A549 (cell line): ENCODE results near the gene OR2S2. TPM values are rescaled to one million over a fixed set of nuclear protein-coding genes. Genes with fewer than 3 reads are reported as not detected.
"Not testable (repeated sequence)": the region's sequence is repeated elsewhere in the genome, so short reads cannot be mapped to it uniquely, and the experiment has no call there.

ENCODE experiments used
- ATAC-seq, 2 experiments: fragments of 200-7000 bp in 1 of 2; fragments of >200 bp in 1 of 2; cut with Nextera tagmentation in 1 of 2; cut with Tn5 transposase in 1 of 2; 3 replicates each; pipeline versions ENCODE4 v1.8.0 to v1.9.1; 2018 to 2020; ENCODE audit warnings: mild to moderate bottlenecking in 1 of 2, moderate library complexity in 1 of 2
- CTCF ChIA-PET: fragments of 300-600 bp; sonication (Branson Sonifier 250); formaldehyde crosslinking; extraction: SDS; loops from one replicate; lab custom pipeline; 2021; ENCODE audit warnings: antibody characterized with exemption, inconsistent platforms; lab: Yijun Ruan, JAX
- POLR2A ChIA-PET: fragments of 350-600 bp; formaldehyde crosslinking; extraction: SDS; loops from one replicate; lab custom pipeline; 2021; ENCODE audit warnings: antibody characterized with exemption, inconsistent platforms; lab: Yijun Ruan, JAX
- DNase-seq, 2 experiments: peaks; one replicate each; pipeline versions ENCODE4 v3.0.0 to v3.0.0-alpha.2; 2011 to 2016; ENCODE audit warnings: low read depth in 1 of 2, low spot score in 1 of 2
- FAIRE-seq: peaks from 2 replicates; lab custom pipeline; 2011; peaks lifted over from hg19 to GRCh38; lab: Jason Lieb, UNC
- H3K27ac ChIP-seq, 2 experiments: fragments of >200 bp; sonication (Bioruptor Twin); formaldehyde crosslinking; 3 replicates each; pipeline ENCODE4 v1.5.1; 2016 to 2017
- H3K4me1 ChIP-seq: fragments of >200 bp; sonication (Bioruptor Twin); formaldehyde crosslinking; 3 replicates; pipeline ENCODE4 v1.6.1; 2016
- H3K4me2 ChIP-seq: fragments of >200 bp; sonication (Bioruptor Twin); formaldehyde crosslinking; 3 replicates; pipeline ENCODE4 v1.6.1; 2016
- H3K4me3 ChIP-seq: fragments of >200 bp; sonication (Bioruptor Twin); formaldehyde crosslinking; 3 replicates; pipeline ENCODE4 v1.5.1; 2016
- H3K9me3 ChIP-seq: fragments of >200 bp; sonication (Bioruptor Twin); formaldehyde crosslinking; 3 replicates; pipeline ENCODE4 v1.6.1; 2016
- CBX2 ChIP-seq: fragments of 200-600 bp; sonication (generic); IDR thresholded peaks from 2 replicates; pipeline ENCODE4 v1.6.1; 2016; ENCODE audit warnings: low read depth, mild to moderate bottlenecking, borderline replicate concordance
- EHF ChIP-seq: fragments of 250-450 bp; sonication (Bioruptor Pico); IDR thresholded peaks from 2 replicates; pipeline ENCODE4 v1.5.0; 2020; ENCODE audit warnings: mild to moderate bottlenecking
- HOXA7 ChIP-seq: fragments of 250-450 bp; sonication (Bioruptor Pico); IDR thresholded peaks from 2 replicates; pipeline ENCODE4 v1.5.0; 2020; ENCODE audit warnings: mild to moderate bottlenecking, moderate library complexity
- HOXB5 ChIP-seq: fragments of 250-450 bp; sonication (Bioruptor Pico); IDR thresholded peaks from 2 replicates; pipeline ENCODE4 v1.5.0; 2020; ENCODE audit warnings: mild to moderate bottlenecking, moderate library complexity
- JUN ChIP-seq, 2 experiments: fragments of >200 bp; sonication (Bioruptor Twin); formaldehyde crosslinking; IDR thresholded peaks; 2 replicates in 1 of 2; 3 replicates in 1 of 2; pipeline ENCODE4 v1.6.1; 2016 to 2017
- JUNB ChIP-seq: fragments of >200 bp; sonication (Bioruptor Twin); formaldehyde crosslinking; IDR thresholded peaks from 2 replicates; pipeline ENCODE4 v1.6.1; 2016
- MAFK ChIP-seq: fragments of 450-650 bp; IDR thresholded peaks from 2 replicates; pipeline ENCODE4 v1.6.1; 2014; ENCODE audit not compliant: partially characterized antibody
- MYC ChIP-seq: IDR thresholded peaks from 2 replicates; pipeline ENCODE4 v1.6.1; 2012; ENCODE audit warnings: mild to moderate bottlenecking, inconsistent platforms, low read length, improper control_type of control experiment, borderline replicate concordance
- NR3C1 ChIP-seq: fragments of >200 bp; sonication (Bioruptor Twin); formaldehyde crosslinking; IDR thresholded peaks from 3 replicates; pipeline ENCODE4 v1.6.1; 2017
- PHF8 ChIP-seq: fragments of 200-600 bp; sonication (generic); IDR thresholded peaks from 2 replicates; pipeline ENCODE4 v1.6.1; 2016; ENCODE audit warnings: low read depth, mild to moderate bottlenecking, antibody characterized with exemption, moderate library complexity, borderline replicate concordance
- POLR2AphosphoS2 ChIP-seq: conservative IDR thresholded peaks from 2 replicates; pipeline ENCODE4 v1.6.1; 2012; ENCODE audit warnings: low read length, improper control_type of control experiment, inconsistent platforms
- RARB ChIP-seq: fragments of 250-450 bp; sonication (Bioruptor Pico); IDR thresholded peaks from 2 replicates; pipeline ENCODE4 v1.8.0; 2021; ENCODE audit warnings: mild to moderate bottlenecking, moderate library complexity
- RNF2 ChIP-seq: fragments of 200-600 bp; sonication (generic); IDR thresholded peaks from 2 replicates; pipeline ENCODE4 v1.6.1; 2016; ENCODE audit warnings: low read depth, mild to moderate bottlenecking, antibody characterized with exemption, moderate library complexity, borderline replicate concordance
- SMC3 ChIP-seq: fragments of >200 bp; sonication (Bioruptor Twin); formaldehyde crosslinking; IDR thresholded peaks from 3 replicates; pipeline ENCODE4 v1.6.1; 2018; ENCODE audit warnings: inconsistent platforms
- SREBF2 ChIP-seq: fragments of 450-650 bp; IDR thresholded peaks from 2 replicates; pipeline ENCODE4 v1.6.1; 2014; ENCODE audit warnings: mild to moderate bottlenecking, moderate library complexity
- TP53 ChIP-seq: fragments of 250-450 bp; sonication (Bioruptor Pico); IDR thresholded peaks from 2 replicates; pipeline ENCODE4 v1.5.0; 2021; ENCODE audit warnings: mild to moderate bottlenecking, moderate library complexity
- ZNF302 ChIP-seq: fragments of 250-450 bp; sonication (Bioruptor Pico); IDR thresholded peaks from 2 replicates; pipeline ENCODE4 v1.9.0; 2021; ENCODE audit warnings: inconsistent platforms, mild to moderate bottlenecking, moderate library complexity
- ZSCAN20 ChIP-seq: fragments of 250-450 bp; sonication (Bioruptor Pico); IDR thresholded peaks from 2 replicates; pipeline ENCODE4 v1.8.0; 2022; ENCODE audit warnings: mild to moderate bottlenecking, moderate library complexity
- WGBS: methylation state at CpG from one replicate; pipeline ENCODE4 v1.1.6; 2017; ENCODE audit errors: missing lambda C conversion rate; 5-methylcytosine and 5-hydroxymethylcytosine counted together
- polyA plus RNA-seq, 4 experiments: library from polyadenylated mRNA; depleted of rRNA in 3 of 4; stranded (reverse); fragments of >200 nt; fragmentation: RNase III in 1 of 4; extraction: RNeasy Plus Mini Kit Qiagen cat#74134 plus additional on column Dnase treatment in 1 of 4; gene quantifications; 2 replicates in 3 of 4; 3 replicates in 1 of 4; pipeline ENCODE4 v1.2.3, GENCODE V29; 2011 to 2017
- TF ChIP-seq, protein P1 (sequence below): fragments of 150-350 bp; IDR thresholded peaks from 2 replicates; pipeline ENCODE4 v1.6.1; 2014; ENCODE audit warnings: low read depth, mild to moderate bottlenecking, low read length
- TF ChIP-seq, protein P2 (sequence below): fragments of >200 bp; sonication (Bioruptor Twin); formaldehyde crosslinking; IDR thresholded peaks from 3 replicates; pipeline ENCODE4 v1.6.1; 2016
- TF ChIP-seq, protein P3 (sequence below): fragments of >200 bp; sonication (Bioruptor Twin); formaldehyde crosslinking; IDR thresholded peaks from 2 replicates; pipeline ENCODE4 v1.6.1; 2016

OR2S2 gene
- polyA plus RNA-seq, 2 of the 4 experiments (the other 2 are of a cell fraction) = not detected

DNA sequence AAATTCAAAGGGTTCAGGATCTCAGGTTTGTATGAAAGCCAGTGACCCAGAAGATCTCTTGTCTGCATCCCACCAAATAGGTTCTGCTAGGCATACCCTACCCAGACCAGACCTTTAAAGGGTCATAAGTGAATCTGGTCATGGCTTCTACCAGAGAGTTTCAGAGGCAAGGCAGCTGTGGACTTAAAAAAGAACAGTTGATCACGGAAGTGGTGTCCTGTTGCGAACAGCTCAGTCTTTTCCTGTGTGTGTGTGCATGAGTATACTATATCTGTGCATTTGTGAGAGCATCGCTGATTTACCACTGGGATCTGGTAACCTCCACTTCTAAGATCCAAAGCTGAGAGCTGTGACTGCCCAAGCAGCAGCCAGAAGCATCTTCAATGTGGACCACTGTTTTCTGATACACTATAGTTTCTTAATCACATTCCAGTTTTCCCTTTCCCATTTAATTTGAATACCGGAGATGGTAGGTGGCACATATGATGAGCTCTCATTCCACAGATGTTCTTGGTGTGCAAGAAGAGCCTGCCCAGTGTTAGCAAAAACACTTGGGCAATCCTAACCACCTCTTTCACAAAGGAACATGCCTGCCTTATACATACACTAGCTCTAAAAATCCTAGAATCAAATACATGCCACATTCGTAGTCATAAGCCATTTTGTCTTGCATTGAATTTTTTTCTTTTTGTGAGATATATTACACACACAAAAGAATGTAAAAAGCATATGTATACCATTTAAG lies 36.2 kb upstream of the OR2S2 start:
- H3K4me3 ChIP-seq = no peak overlapping the region
- no peaks in the 10 kb centered on the region for H3K4me1 ChIP-seq
- H3K27ac ChIP-seq = no peak overlapping the region
- DNase-seq = no peak
- FAIRE-seq = no peak
- peaks cover 11% of the 10 kb centered on the region for H3K9me3 ChIP-seq
- CTCF ChIA-PET = interaction anchor here (1.0 to 2.4 kb wide), 9 partner anchors 13 to 196 kb away, joined by 3 to 15 read pairs (median 5); no protein-coding TSS in a partner anchor
- POLR2A ChIA-PET = interaction anchor here (0.6 kb wide), 1 partner anchor 180 kb away, joined by 3 read pairs; the partner anchor contains the start of gene HINT2
- WGBS = 48% methylated on average over 5 of the region's 5 CpGs
- no peak for TF ChIP-seq SREBF2
- TF ChIP-seq JUNB = no peak
- TF ChIP-seq NR3C1 = no peak
- TF ChIP-seq PHF8 = no peak
- no peak for TF ChIP-seq HOXA7 (CRISPR knock-in tag)
- no peak for TF ChIP-seq MYC
- TF ChIP-seq CBX2 = no peak
- no peak for TF ChIP-seq MAFK
- TF ChIP-seq, all 56 proteins: peak for 0
- H3K4me2 ChIP-seq = no peak overlapping the region
- ATAC-seq = no peak; a peak in 1 of 6 replicates

DNA sequence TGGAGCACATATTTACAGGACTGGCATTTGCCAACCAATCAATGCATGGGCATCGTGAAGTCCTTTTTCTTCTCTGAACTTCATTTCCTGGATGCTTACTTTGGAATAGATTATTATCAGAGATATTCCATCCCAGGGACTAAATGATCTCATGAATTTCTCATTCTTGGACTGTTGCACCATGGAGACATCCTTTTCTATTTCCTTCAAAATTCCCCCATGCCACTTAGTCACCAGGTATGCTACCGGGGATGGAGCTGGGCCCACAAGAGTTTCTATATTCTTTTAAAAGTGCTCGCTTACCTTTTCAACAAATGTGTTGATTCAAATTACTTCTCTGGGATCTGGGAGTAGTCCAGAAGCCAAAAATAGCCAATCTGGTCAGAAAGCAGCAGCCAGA lies 35.2 kb upstream of the OR2S2 start:
- POLR2A ChIA-PET, H3K9me3 ChIP-seq, H3K4me3 ChIP-seq, H3K4me2 ChIP-seq, DNase-seq, FAIRE-seq, H3K4me1 ChIP-seq, ATAC-seq, H3K27ac ChIP-seq: not testable (repeated sequence)
- 41% methylated on average over 3 of the region's 3 CpGs for WGBS
- CTCF ChIA-PET = interaction anchor here (0.9 to 2.4 kb wide), 2 partner anchors 15 to 30 kb away, joined by 4 to 8 read pairs; no protein-coding TSS in a partner anchor

- FAIRE-seq (no peak), DNase-seq (no peak), ATAC-seq (no peak)
- no peak overlapping the region for H3K4me3 ChIP-seq
- CTCF ChIA-PET = interaction anchor here (0.8 to 2.1 kb wide), 2 partner anchors 14 to 18 kb away, joined by 4 to 10 read pairs; no protein-coding TSS in a partner anchor
- TF ChIP-seq, protein P1, sequence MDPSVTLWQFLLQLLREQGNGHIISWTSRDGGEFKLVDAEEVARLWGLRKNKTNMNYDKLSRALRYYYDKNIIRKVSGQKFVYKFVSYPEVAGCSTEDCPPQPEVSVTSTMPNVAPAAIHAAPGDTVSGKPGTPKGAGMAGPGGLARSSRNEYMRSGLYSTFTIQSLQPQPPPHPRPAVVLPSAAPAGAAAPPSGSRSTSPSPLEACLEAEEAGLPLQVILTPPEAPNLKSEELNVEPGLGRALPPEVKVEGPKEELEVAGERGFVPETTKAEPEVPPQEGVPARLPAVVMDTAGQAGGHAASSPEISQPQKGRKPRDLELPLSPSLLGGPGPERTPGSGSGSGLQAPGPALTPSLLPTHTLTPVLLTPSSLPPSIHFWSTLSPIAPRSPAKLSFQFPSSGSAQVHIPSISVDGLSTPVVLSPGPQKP = no peak
- TF ChIP-seq POLR2AphosphoS2 = no peak
- TF ChIP-seq, protein P2, sequence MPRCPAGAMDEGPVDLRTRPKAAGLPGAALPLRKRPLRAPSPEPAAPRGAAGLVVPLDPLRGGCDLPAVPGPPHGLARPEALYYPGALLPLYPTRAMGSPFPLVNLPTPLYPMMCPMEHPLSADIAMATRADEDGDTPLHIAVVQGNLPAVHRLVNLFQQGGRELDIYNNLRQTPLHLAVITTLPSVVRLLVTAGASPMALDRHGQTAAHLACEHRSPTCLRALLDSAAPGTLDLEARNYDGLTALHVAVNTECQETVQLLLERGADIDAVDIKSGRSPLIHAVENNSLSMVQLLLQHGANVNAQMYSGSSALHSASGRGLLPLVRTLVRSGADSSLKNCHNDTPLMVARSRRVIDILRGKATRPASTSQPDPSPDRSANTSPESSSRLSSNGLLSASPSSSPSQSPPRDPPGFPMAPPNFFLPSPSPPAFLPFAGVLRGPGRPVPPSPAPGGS = no peak
- no peak for TF ChIP-seq JUN (IDR thresholded peaks at IDR 0.05)
- TF ChIP-seq SREBF2 = no peak
- no peak for TF ChIP-seq ZNF302
- no peak for TF ChIP-seq RNF2
- TF ChIP-seq HOXA7 (CRISPR knock-in tag) = no peak
- TF ChIP-seq HOXB5 (CRISPR knock-in tag) = no peak
- H3K9me3 ChIP-seq = no peaks in the 10 kb centered on the region
- H3K4me1 ChIP-seq = no peaks in the 10 kb centered on the region
- WGBS = 42% methylated on average over 3 of the region's 3 CpGs
- POLR2A ChIA-PET = no interaction called here
- no peak overlapping the region for H3K27ac ChIP-seq
- no peak overlapping the region for H3K4me2 ChIP-seq
Measured at GRCh38 chr9:35990155-35990554, 32.2 kb upstream of the OR2S2 start.

GRCh38 chr9:35984021-35984420 lies 26.1 kb upstream of the OR2S2 start:
- TF ChIP-seq RARB (CRISPR knock-in tag) = no peak
- TF ChIP-seq TP53 = no peak
- TF ChIP-seq HOXA7 (CRISPR knock-in tag) = no peak
- TF ChIP-seq MYC = no peak
- no peak for TF ChIP-seq PHF8
- TF ChIP-seq, protein P2 = no peak
- TF ChIP-seq ZSCAN20 = no peak
- TF ChIP-seq, protein P3, sequence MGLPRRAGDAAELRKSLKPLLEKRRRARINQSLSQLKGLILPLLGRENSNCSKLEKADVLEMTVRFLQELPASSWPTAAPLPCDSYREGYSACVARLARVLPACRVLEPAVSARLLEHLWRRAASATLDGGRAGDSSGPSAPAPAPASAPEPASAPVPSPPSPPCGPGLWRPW = no peak
- no peak for TF ChIP-seq SMC3
- TF ChIP-seq EHF = no peak

More at GRCh38 chr9:35984021-35984420, 26.1 kb upstream of the OR2S2 start:
- POLR2A ChIA-PET = no interaction called here
- Histone ChIP-seq H3K4me3 (no peak overlapping the region), H3K4me2 (no peak overlapping the region), H3K4me1 (no peaks in the 10 kb centered on the region), H3K9me3 (no peaks in the 10 kb centered on the region), H3K27ac (no peak overlapping the region)
- WGBS = 0% methylated on average over 1 of the region's 1 CpG
- no peak for ATAC-seq
- CTCF ChIA-PET = interaction anchor here (0.7 to 3.4 kb wide), 5 partner anchors 12 to 81 kb away, joined by 3 to 14 read pairs (median 4); no protein-coding TSS in a partner anchor
- no peak for FAIRE-seq
- no peak for DNase-seq
